Measurements from ENCODE around the gene WDR76.

- no peak for TF ChIP-seq CTCF (conservative IDR thresholded peaks at IDR 0.05 in 1 of 2, IDR thresholded peaks at IDR 0.05 in 1 of 2; ENCODE audit: extremely low read depth in 1 of 2, insufficient read depth in 1 of 2, low read depth in 1 of 2, low read length in 2 of 2)
- no peak for TF ChIP-seq EZH2 (IDR thresholded peaks at IDR 0.05; ENCODE audit: borderline replicate concordance, low read length)
Observed at GRCh38 chr15:43887901-43888300, 61.1 kb downstream of the WDR76 start.

Data from mammary epithelial cell (primary cell).